ENCODE data around the gene PTPRD. TPM values are rescaled to one million over a fixed set of nuclear protein-coding genes. Genes with fewer than 3 reads are reported as not detected.

Gene PTPRD
- total and polyA plus RNA-seq, 2 donors from 2014 or later = 6.4 to 78.9 TPM

- no peak overlapping the region for H3K4me3 ChIP-seq (ENCODE audit: low read length in 3 of 3)
- TF ChIP-seq CTCF (IDR thresholded peaks at IDR 0.05; ENCODE audit: borderline replicate concordance, extremely low read depth, insufficient read depth) = no peak
- intact Hi-C loops (cut with DNase I) = no loop called here
- no peak for FAIRE-seq
- no peaks in the 10 kb centered on the region for H3K27me3 ChIP-seq (ENCODE audit: control insufficient read depth, insufficient read depth, low read length)
- H3K36me3 ChIP-seq (ENCODE audit: control insufficient read depth in 2 of 3, insufficient read depth in 3 of 3, low read length in 3 of 3) = no peaks in the 10 kb centered on the region
- no peaks in the 10 kb centered on the region for H3K9me3 ChIP-seq (ENCODE audit: control insufficient read depth in 2 of 3, insufficient read depth in 1 of 3, low read length in 3 of 3)
- no peak overlapping the region for H3K27ac ChIP-seq (ENCODE audit: low read depth in 2 of 2, low read length in 2 of 2)
- DNase-seq = no peak
- no peak overlapping the region for H3K9ac ChIP-seq (ENCODE audit: low read length in 3 of 3)
- H3K4me1 ChIP-seq (ENCODE audit: control insufficient read depth in 2 of 3, insufficient read depth in 2 of 3, low read depth in 1 of 3, low read length in 3 of 3) = no peaks in the 10 kb centered on the region
These were observed 576.7 kb downstream of the PTPRD start for GRCh38 chr9:10036095-10036494.

GRCh38 chr9:10032166-10032565 is 580.6 kb downstream of the PTPRD start:
- DNase-seq (no peak), FAIRE-seq (no peak)
- no peaks in the 10 kb centered on the region for H3K27me3 ChIP-seq (ENCODE audit: control insufficient read depth, insufficient read depth, low read length)
- intact Hi-C loops (cut with DNase I) = no loop called here
- H3K9ac ChIP-seq (ENCODE audit: low read length in 3 of 3) = no peak overlapping the region
- no peak overlapping the region for H3K4me3 ChIP-seq (ENCODE audit: low read length in 3 of 3)
- H3K9me3 ChIP-seq (ENCODE audit: control insufficient read depth in 2 of 3, insufficient read depth in 1 of 3, low read length in 3 of 3) = no peaks in the 10 kb centered on the region
- H3K36me3 ChIP-seq (ENCODE audit: control insufficient read depth in 2 of 3, insufficient read depth in 3 of 3, low read length in 3 of 3) = no peaks in the 10 kb centered on the region
- no peak overlapping the region for H3K27ac ChIP-seq (ENCODE audit: low read depth in 2 of 2, low read length in 2 of 2)
- no peak for TF ChIP-seq CTCF (IDR thresholded peaks at IDR 0.05; ENCODE audit: borderline replicate concordance, extremely low read depth, insufficient read depth)
- H3K4me1 ChIP-seq (ENCODE audit: control insufficient read depth in 2 of 3, insufficient read depth in 2 of 3, low read depth in 1 of 3, low read length in 3 of 3) = no peaks in the 10 kb centered on the region

- Histone ChIP-seq H3K36me3 (ENCODE audit: control insufficient read depth in 2 of 3, insufficient read depth in 3 of 3, low read length in 3 of 3) (no peaks in the 10 kb centered on the region), H3K4me3 (ENCODE audit: low read length in 3 of 3) (no peak overlapping the region), H3K27ac (ENCODE audit: low read depth in 2 of 2, low read length in 2 of 2) (no peak overlapping the region), H3K4me1 (ENCODE audit: control insufficient read depth in 2 of 3, insufficient read depth in 2 of 3, low read depth in 1 of 3, low read length in 3 of 3) (no peaks in the 10 kb centered on the region), H3K9me3 (ENCODE audit: control insufficient read depth in 2 of 3, insufficient read depth in 1 of 3, low read length in 3 of 3) (no peaks in the 10 kb centered on the region), H3K27me3 (ENCODE audit: control insufficient read depth, insufficient read depth, low read length) (no peaks in the 10 kb centered on the region), H3K9ac (ENCODE audit: low read length in 3 of 3) (no peak overlapping the region)
- intact Hi-C loops (cut with DNase I) = no loop called here
- no peak for FAIRE-seq
- no peak for DNase-seq
- TF ChIP-seq CTCF (IDR thresholded peaks at IDR 0.05; ENCODE audit: borderline replicate concordance, extremely low read depth, insufficient read depth) = no peak
These were observed 586.3 kb downstream of the PTPRD start for GRCh38 chr9:10026443-10026984.

GRCh38 chr9:10015755-10016154 is 597.0 kb downstream of the PTPRD start:
- no peak overlapping the region for H3K4me3 ChIP-seq (ENCODE audit: low read length in 3 of 3)
- H3K36me3 ChIP-seq (ENCODE audit: control insufficient read depth in 2 of 3, insufficient read depth in 3 of 3, low read length in 3 of 3) = no peaks in the 10 kb centered on the region
- H3K4me1 ChIP-seq (ENCODE audit: control insufficient read depth in 2 of 3, insufficient read depth in 2 of 3, low read depth in 1 of 3, low read length in 3 of 3) = no peaks in the 10 kb centered on the region
- FAIRE-seq (no peak), DNase-seq (no peak)
- H3K27me3 ChIP-seq (ENCODE audit: control insufficient read depth, insufficient read depth, low read length) = no peaks in the 10 kb centered on the region
- intact Hi-C loops (cut with DNase I) = no loop called here
- no peak overlapping the region for H3K27ac ChIP-seq (ENCODE audit: low read depth in 2 of 2, low read length in 2 of 2)
- no peak for TF ChIP-seq CTCF (IDR thresholded peaks at IDR 0.05; ENCODE audit: borderline replicate concordance, extremely low read depth, insufficient read depth)
- H3K9ac ChIP-seq (ENCODE audit: low read length in 3 of 3) = no peak overlapping the region
- H3K9me3 ChIP-seq (ENCODE audit: control insufficient read depth in 2 of 3, insufficient read depth in 1 of 3, low read length in 3 of 3) = no peaks in the 10 kb centered on the region

Data from kidney (tissue), 14 donors.